Left ventricle myocardium inferior (tissue), 1 donor: Measurements from ENCODE around the gene RPS6KA5. TPM values are rescaled to one million over a fixed set of nuclear protein-coding genes. Genes with fewer than 3 reads are reported as not detected.
A peak's percentile ranks its signal among the peaks of the same experiment; 100 is the strongest.
"Not testable (repeated sequence)": the region's sequence is repeated elsewhere in the genome, so short reads cannot be mapped to it uniquely, and the experiment has no call there.

Experiments
- DNase-seq: peaks from one replicate; pipeline ENCODE4 v3.0.0-alpha.2; 2020
- H3K27ac ChIP-seq: fragments of 200-600 bp; replicated peaks from 2 replicates; pipeline ENCODE4 v1.8.0; 2021
- H3K27me3 ChIP-seq: fragments of 200-600 bp; 2 replicates; pipeline ENCODE4 v1.8.0; 2021; ENCODE audit warnings: low read depth
- H3K36me3 ChIP-seq: fragments of 200-600 bp; 2 replicates; pipeline ENCODE4 v1.8.0; 2021
- H3K4me1 ChIP-seq: fragments of 200-600 bp; 2 replicates; pipeline ENCODE4 v1.8.0; 2021
- H3K4me3 ChIP-seq: fragments of 200-600 bp; 2 replicates; pipeline ENCODE4 v1.8.0; 2021; ENCODE audit warnings: mild to moderate bottlenecking, moderate library complexity
- H3K9me3 ChIP-seq: fragments of 200-600 bp; replicated peaks from 2 replicates; pipeline ENCODE4 v1.8.0; 2021
- intact Hi-C: fragments of 100-400 bp; cut with micrococcal nuclease; formaldehyde crosslinking; loops from one replicate; pipeline ENCODE4 v1.11.0; 2022
- total RNA-seq: library from RNA; stranded (reverse); fragmentation: NEBNext Ultra II Directional; extraction: Animal tissue kit (Norgen Biotek cat#: 25700); gene quantifications from one replicate; pipeline ENCODE4 v1.2.1, GENCODE V29; 2021
- TF ChIP-seq, protein P1 (sequence below): fragments of 200-600 bp; IDR thresholded peaks from 2 replicates; pipeline ENCODE4 v1.8.0; 2021; ENCODE audit warnings: antibody characterized with exemption, mild to moderate bottlenecking, borderline replicate concordance
- donor health status: DM: no; HTN: yes; CAD: no; lungs with severe emphysema.

The RPS6KA5 gene
- total RNA-seq, 1 donor from 2014 or later = 6.4 TPM

DNA sequence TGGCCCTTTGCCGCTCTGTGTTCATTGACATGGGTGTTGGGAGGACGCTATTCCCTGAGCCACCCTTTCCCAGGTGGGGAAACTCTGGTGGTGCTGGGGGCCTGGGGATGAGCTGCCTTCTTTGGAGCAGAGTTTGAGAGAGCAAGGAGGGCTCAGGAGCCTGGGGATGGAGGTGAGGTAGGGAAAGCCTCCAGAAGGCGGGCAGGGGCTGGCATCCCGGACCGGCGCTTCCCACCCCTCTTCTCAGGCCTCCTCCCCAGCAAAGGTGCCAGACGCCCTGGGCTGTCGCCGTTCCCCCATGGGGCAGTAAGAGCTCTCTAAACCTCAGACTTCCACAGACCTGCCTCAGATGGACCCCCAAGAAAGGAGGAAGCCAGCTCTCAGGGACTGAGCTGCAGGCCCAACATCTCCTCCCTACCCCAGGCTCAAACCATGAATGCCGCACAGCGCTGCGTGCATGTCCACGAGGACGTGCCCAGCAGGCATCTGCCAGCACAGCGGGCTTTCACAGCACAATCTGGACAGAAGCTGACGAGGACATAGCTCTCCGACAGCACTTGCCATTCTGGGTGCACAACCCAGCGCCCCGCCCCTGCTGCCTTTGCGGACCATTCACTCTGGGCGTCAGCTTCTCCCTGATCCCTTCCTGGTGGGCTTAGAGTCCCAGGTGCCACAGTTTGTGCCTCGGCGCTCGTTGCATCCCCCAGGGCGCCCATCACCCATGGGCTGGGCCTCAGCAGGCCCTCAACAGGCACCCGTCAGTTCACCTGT lies 229.3 kb downstream of the RPS6KA5 start:
- no peak overlapping the region for H3K27ac ChIP-seq
- DNase-seq = no peak
- peaks cover 15% of the 10 kb centered on the region for H3K4me1 ChIP-seq
- intact Hi-C loops = no loop called here
- H3K4me3 ChIP-seq = no peak overlapping the region
- H3K9me3 ChIP-seq = no peaks in the 10 kb centered on the region
- H3K36me3 ChIP-seq = no peaks in the 10 kb centered on the region
- TF ChIP-seq, protein P1, sequence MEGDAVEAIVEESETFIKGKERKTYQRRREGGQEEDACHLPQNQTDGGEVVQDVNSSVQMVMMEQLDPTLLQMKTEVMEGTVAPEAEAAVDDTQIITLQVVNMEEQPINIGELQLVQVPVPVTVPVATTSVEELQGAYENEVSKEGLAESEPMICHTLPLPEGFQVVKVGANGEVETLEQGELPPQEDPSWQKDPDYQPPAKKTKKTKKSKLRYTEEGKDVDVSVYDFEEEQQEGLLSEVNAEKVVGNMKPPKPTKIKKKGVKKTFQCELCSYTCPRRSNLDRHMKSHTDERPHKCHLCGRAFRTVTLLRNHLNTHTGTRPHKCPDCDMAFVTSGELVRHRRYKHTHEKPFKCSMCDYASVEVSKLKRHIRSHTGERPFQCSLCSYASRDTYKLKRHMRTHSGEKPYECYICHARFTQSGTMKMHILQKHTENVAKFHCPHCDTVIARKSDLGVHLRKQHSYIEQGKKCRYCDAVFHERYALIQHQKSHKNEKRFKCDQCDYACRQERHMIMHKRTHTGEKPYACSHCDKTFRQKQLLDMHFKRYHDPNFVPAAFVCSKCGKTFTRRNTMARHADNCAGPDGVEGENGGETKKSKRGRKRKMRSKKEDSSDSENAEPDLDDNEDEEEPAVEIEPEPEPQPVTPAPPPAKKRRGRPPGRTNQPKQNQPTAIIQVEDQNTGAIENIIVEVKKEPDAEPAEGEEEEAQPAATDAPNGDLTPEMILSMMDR = no peak
- H3K27me3 ChIP-seq = no peaks in the 10 kb centered on the region

DNA sequence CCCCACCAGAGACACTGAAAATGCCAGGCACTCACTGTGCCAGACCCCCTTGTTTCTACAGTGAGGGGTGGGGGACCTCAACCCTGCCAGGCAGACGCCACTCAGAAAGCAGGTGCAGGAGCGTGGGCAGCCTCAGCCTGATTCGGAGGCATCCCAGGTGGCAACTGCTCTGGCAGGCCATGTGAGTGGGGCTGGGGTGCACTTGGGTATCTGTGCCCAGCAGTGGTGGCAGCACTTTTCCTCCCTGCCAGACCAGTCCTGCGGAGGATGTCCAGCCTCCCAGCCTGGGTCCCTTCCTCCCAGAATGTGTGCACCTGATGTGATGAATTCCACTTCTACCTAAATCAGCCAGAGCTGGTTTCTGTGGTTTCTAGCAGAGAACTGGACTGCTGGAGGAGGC lies 230.8 kb downstream of the RPS6KA5 start:
- Histone ChIP-seq H3K27me3 (no peaks in the 10 kb centered on the region), H3K36me3 (no peaks in the 10 kb centered on the region), H3K27ac (no peak overlapping the region), H3K4me3 (no peak overlapping the region), H3K9me3 (peaks cover under 1% of the 10 kb centered on the region), H3K4me1 (peaks cover 15% of the 10 kb centered on the region)
- TF ChIP-seq, protein P1 = no peak
- DNase-seq = no peak
- intact Hi-C loops = no loop called here

DNA sequence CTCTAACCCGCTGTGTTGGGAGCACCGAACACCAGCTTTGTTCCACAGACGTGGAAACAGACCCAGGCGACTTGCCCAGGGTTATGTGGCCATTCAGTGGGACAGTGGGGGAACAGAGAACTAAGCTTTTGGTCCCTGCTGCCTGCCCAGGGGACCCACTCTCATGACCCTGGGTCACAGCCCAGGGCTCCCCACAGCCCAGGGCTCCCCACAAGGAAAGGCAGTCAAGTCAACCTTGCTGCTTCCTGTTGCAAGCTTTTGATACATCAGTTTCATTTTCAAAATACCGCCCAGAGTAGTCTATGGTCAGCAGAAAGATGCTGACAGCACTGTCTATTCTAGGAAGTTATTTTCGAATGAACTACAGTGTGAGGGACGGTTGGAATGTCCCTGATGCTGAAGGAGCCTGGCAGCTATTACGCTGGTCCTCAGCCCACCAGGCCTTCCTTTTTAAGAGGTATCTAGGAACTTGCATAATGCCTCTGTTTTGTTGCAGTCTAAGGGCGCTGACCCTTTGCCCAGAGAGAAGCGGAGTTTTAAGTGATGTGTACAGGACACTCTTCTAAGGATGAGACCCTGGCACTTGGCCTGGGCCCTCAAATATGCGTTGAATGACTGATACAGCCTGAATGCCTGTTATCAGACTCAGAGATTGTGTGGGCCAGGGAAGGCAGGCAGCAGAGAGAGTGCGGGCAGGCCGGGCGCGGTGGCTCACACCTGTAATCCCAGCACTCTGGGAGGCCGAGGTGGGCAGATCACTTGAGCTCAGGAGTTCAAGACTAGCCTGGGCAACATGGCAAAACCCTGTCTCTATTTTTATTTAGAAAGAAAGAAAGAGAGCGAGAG lies 231.6 kb downstream of the RPS6KA5 start:
- no peaks in the 10 kb centered on the region for H3K36me3 ChIP-seq
- peaks cover 8% of the 10 kb centered on the region for H3K9me3 ChIP-seq
- H3K4me1 ChIP-seq = peaks cover 15% of the 10 kb centered on the region
- no peak for DNase-seq
- H3K27me3 ChIP-seq = no peaks in the 10 kb centered on the region
- TF ChIP-seq, protein P1 = no peak
- H3K4me3 ChIP-seq = peak overlapping the region; percentile 61
- H3K27ac ChIP-seq = peak overlapping the region; percentile 79
- intact Hi-C loops = no loop called here

DNA sequence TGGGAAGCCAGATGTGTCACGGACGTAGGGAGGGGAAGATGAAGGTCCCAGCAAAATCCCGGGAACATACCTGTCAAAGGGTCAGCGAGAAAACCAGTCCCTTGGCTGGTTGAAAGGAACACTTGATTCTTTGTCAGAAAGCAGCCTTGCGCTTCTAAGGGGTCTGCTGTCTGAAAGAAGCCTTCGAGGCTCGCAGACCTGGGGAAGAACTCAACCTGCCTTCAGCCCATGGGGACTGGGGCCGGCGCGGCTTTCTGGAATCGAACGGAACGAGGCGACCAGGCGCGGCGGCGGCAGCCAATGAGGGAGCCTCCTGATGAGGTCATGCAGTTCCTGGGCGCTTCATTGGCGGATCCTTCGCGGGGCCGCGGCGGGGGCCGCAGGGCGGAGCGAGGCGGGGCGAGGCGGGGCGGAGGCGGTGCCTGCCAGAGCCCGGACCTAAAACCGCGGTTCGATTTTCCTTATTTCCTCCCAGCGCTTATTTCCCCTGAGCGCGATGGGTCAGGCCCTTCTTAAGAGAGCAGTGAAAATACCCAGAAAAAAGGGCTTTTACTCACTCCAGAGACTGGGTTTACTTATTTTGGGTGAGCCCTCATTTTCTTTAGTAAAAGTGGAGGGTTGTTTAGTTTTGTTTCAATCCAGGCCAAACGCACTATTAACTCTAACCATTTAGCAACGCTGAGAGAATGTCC lies 232.4 kb downstream of the RPS6KA5 start:
- intact Hi-C loops = no loop called here
- peak; percentile 95 for DNase-seq
- peak overlapping the region; percentile 79 for H3K27ac ChIP-seq
- no peaks in the 10 kb centered on the region for H3K36me3 ChIP-seq
- TF ChIP-seq, protein P1 = no peak
- H3K27me3 ChIP-seq = no peaks in the 10 kb centered on the region
- peaks cover 16% of the 10 kb centered on the region for H3K9me3 ChIP-seq
- H3K4me3 ChIP-seq = peak overlapping the region; percentile 61
- peaks cover 15% of the 10 kb centered on the region for H3K4me1 ChIP-seq

DNA sequence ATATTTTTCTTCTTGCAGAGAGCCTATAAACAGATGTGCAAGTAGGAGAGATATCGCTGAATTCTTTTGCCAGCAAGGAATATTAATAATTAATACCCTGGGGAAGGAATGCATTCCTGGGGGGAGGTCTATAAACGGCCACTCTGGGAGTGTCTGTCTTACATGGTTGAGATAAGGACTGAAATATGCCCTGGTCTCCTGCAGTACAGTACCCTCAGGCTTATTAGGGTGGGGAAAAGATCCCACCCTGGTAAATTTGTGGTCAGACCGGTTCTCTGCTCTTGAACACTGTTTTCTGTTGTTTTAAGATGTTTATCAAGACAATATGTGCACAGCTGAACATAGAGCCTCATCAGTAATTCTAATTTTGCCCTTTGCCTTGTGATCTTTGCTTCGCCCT lies 236.9 kb downstream of the RPS6KA5 start:
- H3K27ac ChIP-seq, H3K4me1 ChIP-seq, H3K36me3 ChIP-seq, intact Hi-C loops, H3K27me3 ChIP-seq, H3K4me3 ChIP-seq, DNase-seq: not testable (repeated sequence)
- peaks cover 23% of the 10 kb centered on the region for H3K9me3 ChIP-seq
